NCI-H1436 treated with DMSO at 0.1 percent for 48 hours (cell line): ENCODE measurements around the gene POMGNT2.

ENCODE experiments used
- DNase-seq: peaks from one replicate; lab custom pipeline; 2025; lab: John Stamatoyannopoulos, UW

Gene POMGNT2

DNA sequence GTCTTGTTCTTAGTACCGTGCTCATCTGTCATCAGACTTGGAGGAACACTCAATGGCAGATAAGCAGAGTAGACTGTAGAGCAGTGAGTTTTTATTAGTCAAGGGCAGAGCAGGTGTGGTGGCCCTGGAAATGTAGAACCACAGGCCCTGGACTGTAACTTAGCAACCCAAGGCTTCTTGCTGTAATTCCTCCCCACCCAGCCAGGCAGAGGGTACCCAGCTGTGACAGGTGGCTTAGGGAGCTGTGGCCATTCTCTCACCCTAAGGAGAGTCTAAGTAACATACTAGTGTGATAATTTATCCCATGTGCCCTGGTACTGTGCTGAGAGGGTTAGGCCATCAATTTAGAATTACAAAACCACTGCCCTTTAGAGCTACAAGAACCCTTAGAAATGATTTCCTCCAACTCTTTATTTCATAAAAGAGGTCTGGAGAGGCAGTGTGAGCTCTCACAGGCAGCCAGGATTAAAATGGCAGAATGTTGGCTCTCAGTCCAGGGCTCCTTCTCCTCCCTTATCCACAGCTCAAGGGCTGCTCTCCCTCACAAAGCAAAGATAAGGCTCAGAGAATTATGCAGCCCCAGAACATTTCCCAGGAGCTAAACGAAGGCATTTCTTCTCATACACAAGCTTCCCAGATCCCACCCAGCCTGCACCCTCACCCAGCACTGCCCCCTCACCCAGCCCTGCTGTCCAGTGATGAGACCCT is 3.0 kb downstream of the POMGNT2 start:
- DNase-seq = no peak

DNA sequence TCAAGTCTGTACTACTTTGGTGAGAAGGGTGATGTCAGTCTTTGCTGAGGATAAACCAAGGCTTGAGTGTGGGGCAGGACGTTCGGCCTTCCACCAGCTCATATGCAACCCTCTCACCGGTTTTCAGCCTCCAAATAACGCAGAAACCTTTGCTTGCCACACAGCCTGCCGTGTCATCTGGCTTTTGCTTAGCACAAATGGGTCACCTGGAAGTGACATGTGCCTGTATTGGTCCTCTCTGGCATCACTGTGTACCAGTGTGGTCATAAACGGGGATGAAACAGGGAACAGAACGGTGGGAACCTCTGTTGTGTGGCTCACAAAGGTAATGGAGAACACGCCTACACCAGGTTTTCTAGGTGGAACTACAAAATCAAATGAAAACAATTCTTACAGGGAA is 7.1 kb downstream of the POMGNT2 start:
- no peak for DNase-seq

DNA sequence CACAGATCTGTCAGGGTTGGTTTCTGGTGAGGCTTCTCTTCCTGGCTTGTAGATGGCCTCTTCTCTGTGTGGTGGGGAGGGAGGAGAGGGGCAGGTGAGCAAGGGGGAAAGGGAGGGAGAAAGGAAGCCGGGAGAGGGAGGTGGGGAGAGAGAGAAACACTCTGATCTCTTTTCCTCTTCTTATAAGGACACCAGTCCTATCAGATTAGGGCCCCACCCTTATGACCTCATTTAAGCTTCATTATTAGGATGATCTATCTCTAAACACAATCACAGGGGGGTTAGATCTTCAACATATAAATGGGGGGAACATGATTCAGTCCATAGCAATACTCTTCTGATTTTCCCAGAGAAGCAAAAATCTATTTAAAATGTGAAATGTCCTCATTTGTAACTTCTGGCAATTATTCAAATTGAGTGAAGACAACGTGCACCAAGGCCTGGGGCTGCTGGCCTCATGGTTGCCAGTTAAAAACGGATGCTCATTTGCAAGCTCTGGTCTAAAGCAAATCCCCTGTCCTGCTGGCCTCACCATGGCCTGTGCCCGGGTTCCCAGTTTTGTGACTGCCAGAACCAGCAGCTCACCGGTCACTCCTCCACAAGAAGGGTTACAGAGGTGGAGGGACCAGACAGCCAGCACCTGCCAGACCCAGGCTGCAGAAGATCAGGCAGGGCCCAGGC is 8.3 kb downstream of the POMGNT2 start:
- no peak for DNase-seq

DNA sequence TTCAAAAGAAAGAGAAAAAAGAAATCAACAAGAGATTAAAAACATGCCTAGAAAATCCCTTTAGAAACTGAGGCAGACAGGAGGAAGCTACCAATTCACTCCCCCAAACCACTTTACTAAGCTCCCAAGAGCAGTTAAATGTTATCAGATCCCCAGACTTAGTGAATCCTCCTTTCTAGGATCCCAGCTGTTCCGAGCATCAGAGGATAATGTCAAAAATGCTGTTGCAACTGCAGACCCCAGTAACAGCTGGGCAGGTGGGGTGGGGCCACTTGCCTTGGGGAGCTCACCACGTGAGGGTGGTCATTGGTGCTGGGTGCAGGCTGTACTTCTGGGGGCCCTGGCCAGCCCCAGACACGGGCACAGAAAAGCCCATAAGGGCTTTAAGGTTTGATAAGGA is 9.1 kb downstream of the POMGNT2 start:
- no peak for DNase-seq

DNA sequence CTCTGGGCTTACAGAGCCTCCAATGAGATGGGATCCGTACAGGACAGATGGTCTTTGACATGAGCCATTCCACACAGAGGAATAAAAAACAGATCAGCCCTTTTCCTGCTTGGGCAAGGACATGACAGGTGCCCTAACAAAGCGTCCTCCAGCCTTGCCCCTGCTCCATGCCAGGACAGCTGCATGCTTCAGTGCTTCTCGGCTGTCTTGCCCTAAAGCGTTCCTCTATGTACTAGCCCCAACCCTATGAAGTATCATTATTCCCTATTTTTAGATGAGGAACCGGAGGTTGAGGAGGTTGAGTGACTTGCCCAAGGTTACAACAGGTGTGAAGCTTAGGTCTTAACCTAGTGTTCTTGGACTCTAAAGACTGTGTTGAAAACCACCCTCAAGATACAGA is 10.5 kb downstream of the POMGNT2 start:
- DNase-seq = no peak

DNA sequence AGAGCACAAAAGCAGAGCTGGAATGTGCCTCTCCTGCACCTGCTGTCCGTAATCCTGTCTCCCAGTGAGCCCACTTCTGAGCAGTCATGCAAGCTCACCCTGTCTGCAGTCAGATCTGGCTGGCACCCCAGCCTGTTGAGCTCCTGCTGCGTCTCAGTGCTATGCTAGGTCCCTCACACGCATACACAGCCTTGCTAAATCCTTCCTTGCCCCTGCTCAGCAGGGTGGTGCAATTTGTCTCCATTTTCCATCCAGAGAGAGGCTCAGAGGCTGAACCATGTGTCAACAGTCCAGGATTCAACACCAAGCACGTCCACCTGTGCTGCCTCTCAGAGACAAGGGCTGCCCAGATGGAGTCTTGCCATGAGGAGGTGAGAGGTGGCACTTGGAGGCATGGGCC is 11.0 kb downstream of the POMGNT2 start:
- no peak for DNase-seq

DNA sequence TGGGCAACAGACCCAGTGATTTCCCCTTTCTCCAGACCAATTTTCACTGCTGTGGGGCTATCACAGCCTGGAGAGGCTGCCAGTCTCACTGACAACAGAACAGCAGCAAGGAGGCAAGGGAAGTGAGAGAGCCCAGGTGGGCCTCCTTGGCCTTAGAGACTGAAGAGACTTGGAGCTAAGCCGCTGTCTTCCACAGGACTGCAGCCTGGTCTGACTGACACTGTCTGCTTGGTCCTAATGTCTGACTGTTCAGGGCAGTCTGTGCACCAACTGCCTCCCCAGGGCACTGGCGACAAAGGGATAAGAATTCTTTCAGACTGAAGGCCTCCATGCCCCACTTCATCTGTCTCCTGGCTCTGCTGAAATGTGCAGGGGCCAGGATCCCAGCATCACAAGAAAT is 11.5 kb downstream of the POMGNT2 start:
- DNase-seq = no peak

DNA sequence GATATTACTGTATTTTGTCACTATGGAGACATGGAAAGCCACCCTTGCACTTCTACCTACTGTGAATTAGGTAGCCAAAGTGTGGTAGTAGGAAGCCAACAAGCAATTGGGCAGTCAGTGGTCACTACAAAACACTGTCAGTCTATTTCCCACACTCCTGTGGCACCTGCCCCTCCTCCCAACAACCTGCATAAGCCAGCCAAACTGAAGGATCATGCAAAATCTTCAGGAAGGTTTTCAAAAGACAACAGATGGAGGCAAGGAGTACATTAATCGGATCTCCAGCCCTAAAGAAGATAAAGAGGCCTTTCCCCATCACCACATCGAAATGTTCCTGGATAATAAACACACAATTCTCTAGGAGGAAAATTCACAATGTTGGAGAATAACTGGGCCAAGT is 11.9 kb downstream of the POMGNT2 start:
- no peak for DNase-seq

DNA sequence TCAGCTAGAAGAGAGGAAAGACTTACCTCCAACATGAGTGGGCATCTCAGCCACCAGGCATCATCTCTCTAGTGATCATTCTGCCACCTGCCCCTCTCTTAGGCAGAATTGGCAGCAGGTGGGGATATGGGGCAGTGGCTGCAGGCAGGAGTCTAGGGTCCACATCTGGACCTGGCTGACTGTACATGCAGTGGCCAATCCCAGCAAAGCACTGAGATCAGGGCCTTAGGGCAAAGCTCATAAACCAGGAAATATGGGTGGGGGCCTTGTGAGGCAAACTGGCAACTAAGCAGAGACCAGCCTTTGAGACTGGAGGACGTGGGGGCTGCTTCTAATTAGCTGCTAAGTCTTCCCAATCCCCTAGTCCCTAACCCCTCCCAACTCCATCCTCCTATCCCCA is 12.9 kb downstream of the POMGNT2 start:
- no peak for DNase-seq

DNA sequence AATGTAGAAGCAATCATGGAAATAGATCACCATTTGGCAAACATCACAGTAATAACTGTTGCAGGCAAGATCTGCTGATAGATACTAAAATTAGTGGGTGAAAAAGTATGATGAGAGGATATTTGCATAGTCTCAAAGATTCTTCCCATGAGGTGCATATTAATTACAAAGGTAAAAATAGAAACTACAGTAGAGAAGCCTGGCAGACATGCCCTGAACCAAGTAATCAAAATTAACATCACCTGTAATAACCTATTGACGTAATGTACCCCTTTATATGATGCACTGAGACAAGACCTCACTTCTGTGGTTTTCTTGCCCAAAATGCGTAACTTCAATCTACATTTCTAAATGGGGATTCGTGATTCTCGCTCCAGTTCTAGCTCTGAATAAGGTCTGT is 14.4 kb downstream of the POMGNT2 start:
- DNase-seq = no peak

DNA sequence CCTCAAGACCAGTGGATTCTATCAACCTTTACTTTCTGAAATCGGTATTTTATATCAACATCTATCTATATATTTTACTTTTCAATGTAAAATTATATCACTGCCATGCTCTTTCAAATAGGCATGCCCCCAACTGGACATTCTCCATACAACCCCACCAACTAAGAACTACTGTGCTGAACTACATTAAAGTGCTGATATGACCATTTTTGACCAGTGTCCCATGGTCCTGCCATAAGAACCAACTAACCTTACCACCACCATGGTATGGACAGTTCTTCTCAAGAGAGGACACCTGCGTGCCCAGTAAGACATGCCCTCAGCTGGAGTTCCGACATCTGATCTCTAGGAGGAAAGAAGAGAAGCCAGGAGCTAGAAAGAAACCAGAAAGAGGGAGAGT is 15.6 kb downstream of the POMGNT2 start:
- no peak for DNase-seq

DNA sequence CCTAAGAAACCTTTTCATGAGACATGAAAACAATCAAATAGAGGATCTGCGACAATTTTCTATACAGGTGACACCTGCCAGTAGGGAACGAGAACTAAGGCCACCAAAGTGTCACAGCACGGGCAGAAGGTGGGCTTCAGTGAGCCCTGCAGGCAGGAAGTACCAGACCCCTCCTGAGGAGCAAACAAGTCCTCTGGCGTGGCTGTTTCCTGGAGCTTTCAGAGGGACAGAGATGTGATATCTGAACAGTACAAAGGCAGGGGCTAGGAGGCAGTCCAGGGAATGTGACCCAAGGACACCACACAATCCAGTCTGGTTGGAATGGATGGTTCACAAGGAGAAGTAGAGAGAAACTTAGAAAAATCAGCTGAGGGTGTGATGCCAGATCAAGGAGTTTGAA is 16.8 kb downstream of the POMGNT2 start:
- no peak for DNase-seq

DNA sequence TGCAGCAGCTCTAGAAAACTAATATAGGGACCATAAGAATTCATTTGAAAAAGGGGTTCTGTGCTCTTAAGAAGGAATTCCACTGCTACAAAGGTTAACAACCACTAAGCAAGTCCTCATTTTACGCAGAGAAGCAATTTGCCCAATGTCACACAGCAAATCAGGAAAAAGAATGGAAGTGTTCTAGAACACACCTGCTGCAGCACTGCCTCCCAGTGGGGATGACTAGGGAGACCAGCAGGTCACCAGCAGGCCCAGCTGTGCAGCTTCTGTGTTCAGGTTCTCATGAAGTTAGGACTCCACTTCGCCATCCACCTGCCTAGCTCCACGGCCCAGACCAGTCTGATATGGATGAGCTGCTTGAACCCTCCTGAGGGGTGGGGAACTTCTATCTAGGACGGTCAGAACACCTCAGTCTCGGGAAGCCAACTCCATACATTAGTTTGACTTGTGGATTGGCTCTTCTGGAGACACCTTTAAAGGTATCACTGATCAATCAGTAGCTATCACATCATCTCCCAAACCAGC is 18.6 kb downstream of the POMGNT2 start:
- DNase-seq = no peak

DNA sequence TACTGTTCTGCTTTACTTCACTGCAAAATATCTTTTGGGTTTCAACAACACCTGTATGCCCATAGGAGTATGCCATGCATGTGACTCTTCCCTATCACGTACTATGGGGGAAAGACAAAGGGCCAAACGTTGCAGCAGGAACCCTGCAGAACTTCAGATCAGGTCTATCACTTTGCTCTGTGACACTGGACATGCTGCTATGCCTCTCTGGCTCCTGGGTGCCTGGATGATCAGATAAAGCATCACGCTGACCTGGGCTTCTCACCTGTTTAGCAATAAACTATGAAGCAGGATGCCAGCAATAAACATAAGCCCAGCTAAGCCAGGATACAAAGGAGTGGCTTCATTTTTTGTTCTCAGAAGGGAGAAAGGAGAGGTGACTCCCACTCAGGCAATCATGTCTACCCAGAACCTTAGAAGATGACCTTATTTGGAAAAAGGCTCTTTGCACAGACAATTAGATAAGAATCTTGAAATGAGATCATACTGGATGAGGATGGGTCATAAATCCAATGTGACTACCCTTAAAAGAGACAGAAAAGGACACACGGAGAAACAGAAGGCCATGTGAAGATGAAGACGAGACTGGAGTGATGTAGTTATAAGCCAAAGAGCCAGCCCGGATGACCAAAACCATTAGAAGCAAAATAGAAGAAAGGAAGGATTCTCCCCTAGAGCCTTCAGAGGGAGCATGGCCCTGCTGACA is 19.3 kb downstream of the POMGNT2 start:
- no peak for DNase-seq

DNA sequence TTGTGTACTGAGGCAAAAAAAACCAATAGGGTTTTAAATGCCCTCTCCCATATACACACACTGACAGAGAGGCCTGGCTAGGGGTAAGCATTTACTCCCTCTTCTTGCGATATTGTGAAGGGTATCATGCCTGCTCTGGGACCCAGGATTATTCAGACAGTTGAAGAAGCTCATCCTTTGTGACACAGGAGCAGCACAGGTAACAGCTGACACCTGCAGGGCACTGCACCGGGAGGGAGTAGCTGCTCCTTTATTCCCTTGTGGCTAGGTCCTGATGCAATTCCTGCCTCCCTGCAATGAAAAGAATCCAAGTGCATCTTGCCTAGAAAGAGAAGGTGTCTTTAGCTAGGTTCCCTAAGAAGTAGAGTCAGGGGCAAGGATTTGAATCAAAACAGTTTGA is 23.4 kb downstream of the POMGNT2 start:
- DNase-seq = no peak

DNA sequence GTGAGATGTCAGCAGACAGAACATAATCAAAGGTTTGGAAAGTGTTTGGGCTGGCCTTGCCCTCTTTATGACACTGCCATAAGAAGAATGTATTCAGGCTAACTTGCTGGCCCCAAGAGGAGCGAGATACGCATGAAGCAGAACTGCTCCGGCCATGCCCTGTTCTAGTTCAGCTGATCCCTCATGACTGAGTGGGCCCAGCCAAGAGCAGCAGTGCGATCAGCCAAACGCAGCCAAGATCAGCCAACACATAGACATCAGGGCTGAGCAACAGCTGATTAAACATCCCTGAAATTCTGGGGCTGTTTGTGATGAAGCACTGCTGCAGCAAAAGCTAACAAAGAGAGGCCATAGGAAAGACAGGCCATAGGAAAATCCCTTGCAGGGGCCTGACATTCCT is 24.1 kb downstream of the POMGNT2 start:
- DNase-seq = no peak

DNA sequence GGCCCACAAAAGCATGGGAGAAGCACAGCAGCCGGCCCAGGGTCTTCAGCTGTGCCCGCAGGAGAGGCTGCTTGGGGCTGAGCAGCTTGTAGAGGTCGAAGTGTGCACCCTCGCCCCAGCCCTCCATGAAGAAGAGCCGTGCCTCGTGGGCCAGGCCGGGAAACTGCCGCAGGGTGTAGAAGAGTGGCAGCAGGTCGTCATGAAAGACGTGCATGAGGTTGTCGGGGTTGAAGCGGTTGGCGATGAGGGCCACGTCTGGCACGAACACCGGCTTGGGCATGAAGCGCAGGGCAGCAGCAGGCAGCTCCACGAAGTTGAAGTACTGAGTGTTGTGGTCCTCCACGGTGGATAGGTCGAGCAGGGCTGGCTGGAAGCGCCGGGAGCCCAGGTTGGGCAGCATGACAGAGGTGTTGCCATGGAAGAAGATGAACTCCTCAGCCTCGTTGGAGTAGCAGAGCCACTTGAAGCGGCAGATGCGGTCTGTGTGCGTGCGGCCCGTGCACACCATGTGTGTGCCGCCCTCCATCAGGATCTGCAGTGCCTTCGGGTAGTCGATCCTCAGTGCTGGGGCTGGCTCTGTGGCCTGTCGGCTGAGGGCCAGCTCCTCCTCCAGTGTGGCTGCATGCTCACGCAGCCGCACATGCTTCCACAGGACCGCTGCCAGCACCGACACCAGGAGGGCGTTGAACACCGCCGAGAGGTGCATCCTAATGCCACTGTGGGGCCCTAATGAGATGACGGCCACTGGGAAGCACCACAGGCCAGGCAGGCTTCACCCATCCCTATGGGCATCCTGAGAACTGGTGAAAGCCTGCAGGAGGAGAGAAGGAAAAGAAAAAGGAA is 24.9 kb downstream of the POMGNT2 start:
- DNase-seq = no peak

DNA sequence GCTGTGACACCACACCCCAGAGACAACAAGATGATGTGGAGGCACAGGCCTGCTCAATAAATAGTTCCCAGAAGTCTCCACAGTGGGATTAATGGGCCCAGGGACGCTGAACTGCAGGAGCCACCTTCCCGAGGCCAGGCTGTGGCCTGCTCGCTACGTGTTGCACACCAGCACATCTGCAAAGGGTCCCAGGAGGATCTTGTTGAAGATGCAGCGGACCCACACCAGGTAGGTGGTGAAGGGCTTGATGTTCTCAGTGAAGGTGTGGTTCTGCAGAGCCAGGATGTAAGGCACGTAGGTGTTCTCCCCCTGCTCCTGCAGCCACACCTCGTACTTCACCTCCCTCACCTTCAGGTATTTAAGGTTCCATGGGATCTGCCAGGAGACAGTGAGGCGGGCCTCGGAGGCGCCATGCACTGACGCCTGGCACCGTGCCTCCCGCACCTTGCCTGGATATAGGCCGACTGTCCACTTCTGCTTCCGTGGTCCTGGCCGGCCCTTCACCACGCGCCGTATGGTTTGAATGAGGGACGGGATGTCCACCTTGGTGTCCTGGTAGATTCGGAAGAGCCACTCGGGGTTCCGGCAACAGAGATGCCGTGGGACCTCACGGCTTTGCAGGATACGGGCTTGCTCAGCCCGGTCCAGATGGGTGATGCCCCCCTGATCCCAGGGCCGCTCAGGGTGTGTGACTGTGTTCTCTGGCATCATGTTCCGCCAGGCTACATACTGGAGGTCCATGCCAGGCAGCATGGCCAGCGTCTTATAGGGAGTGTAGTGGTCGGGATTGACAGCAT is 26.1 kb downstream of the POMGNT2 start:
- no peak for DNase-seq

DNA sequence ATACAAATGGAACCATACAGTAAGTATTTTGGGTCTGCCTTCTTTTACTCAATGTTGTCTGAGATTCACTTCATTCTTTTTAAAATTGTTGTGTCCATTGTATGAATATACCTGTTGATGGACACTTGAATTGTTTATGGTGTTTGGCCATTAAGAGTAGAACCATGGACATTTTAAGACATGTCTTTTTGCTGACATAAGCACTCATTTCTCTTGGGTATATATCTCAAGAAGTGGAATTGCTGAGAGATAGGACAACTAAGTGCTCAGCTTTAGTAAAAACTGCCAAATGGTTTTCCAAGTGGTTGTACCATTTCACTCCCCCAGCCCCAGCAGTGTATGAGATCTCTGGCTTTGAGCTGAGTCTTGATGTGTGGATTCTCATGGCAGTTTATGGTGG is 28.2 kb downstream of the POMGNT2 start:
- DNase-seq = no peak

DNA sequence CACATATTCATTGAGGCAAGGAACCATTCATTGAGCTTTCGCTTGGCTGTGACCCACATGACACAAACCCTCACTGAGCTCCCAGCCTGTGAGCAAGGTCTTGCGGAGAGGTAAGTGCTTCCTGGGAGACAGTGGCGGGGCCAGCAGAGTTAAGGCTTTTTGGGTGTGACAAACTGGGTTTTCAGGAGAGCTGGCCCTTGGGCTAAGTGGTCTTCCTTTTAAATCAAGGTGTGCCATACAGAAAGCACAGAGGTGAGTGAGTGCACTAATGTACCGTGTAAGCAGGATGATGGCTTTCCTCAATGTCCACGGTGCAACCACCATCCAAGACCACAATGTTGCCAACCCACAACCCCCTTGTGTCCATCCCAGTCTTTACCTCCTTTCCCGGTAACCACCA is 28.6 kb downstream of the POMGNT2 start:
- DNase-seq = no peak

DNA sequence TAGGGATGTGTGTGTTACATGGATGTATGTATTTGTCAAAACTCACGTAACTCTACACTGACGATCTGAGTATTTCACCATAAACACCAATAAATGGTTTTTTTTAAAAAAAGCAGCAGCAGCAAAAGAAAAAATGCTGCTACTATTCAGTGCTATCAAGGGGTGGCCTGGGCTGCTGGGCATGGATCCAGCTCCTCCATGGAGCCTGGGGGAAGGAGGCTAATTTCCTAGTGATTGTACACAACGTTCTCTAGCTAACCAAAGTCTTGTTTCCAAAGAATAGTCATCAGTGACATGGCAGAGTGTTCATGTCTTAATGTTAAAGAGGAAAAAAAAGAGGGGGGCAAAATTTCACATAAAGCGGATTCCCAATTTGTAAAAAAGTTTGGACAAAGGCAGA is 29.0 kb downstream of the POMGNT2 start:
- DNase-seq = no peak
